GM12878 (cell line): ENCODE measurements around the gene GPC6. TPM values are rescaled to one million over a fixed set of nuclear protein-coding genes. Genes with fewer than 3 reads are reported as not detected.

Source experiments
- ATAC-seq: fragments of 200-7000 bp; cut with Tn5 transposase; 3 replicates; pipeline ENCODE4 v1.9.1; 2020; ENCODE audit warnings: mild to moderate bottlenecking, moderate library complexity
- BruUV-seq: library from RNA; stranded (reverse); fragments of 400-500 nt; replicated peaks from 2 replicates; lab custom pipeline; 2021; lab: Mats Ljungman, UMichigan
- CTCF ChIA-PET: fragments of 300-600 bp; sonication (Branson Sonifier 250); formaldehyde crosslinking; extraction: SDS; loops from one replicate; lab custom pipeline; 2021; ENCODE audit warnings: inconsistent platforms; lab: Yijun Ruan, JAX
- POLR2A ChIA-PET: fragments of 350-600 bp; formaldehyde crosslinking; extraction: SDS; loops from one replicate; lab custom pipeline; 2021; ENCODE audit warnings: inconsistent platforms; lab: Charles Lee
- RAD21 ChIA-PET: fragments of 300-600 bp; sonication (Branson Sonifier 250); formaldehyde crosslinking; loops from one replicate; lab custom pipeline; 2023; ENCODE audit warnings: antibody characterized with exemption; ENCODE audit not compliant: unreplicated experiment; lab: Charles Lee
- SMC1A ChIA-PET: fragments of 300-600 bp; sonication (Branson Sonifier 250); formaldehyde crosslinking; loops from one replicate; lab custom pipeline; 2023; ENCODE audit not compliant: unreplicated experiment, uncharacterized antibody; lab: Charles Lee
- DNase-seq: peaks from one replicate; pipeline ENCODE4 v3.0.0-alpha.2; 2011; ENCODE audit warnings: low read depth, low spot score
- FAIRE-seq: peaks from 3 replicates; lab custom pipeline; 2011; peaks lifted over from hg19 to GRCh38; lab: Jason Lieb, UNC
- H2AFZ ChIP-seq: 2 replicates; pipeline ENCODE4 v1.6.0; 2011; ENCODE audit warnings: low read depth, low read length, control low read depth; ENCODE audit not compliant: control insufficient read depth
- H3K27ac ChIP-seq: 2 replicates; pipeline ENCODE4 v1.5.1; 2011; ENCODE audit warnings: control low read depth; ENCODE audit not compliant: control insufficient read depth, insufficient read depth
- H3K27me3 ChIP-seq, 2 experiments: replicated peaks in 1 of 2; 2 replicates each; pipeline versions ENCODE4 v1.6.0 to v1.6.1; 2011; ENCODE audit warnings: low read length in 1 of 2; ENCODE audit not compliant: control insufficient read depth in 2 of 2, insufficient read depth in 2 of 2
- H3K36me3 ChIP-seq, 2 experiments: 2 replicates each; pipeline ENCODE4 v1.5.1; 2011; ENCODE audit warnings: low read length in 1 of 2; ENCODE audit not compliant: control insufficient read depth in 2 of 2, insufficient read depth in 2 of 2
- H3K4me1 ChIP-seq: 2 replicates; pipeline ENCODE4 v1.6.1; 2011; ENCODE audit warnings: mild to moderate bottlenecking, low read length, moderate library complexity, mixed read lengths; ENCODE audit not compliant: control insufficient read depth, insufficient read depth
- H3K4me2 ChIP-seq: 2 replicates; pipeline ENCODE4 v1.6.0; 2011; ENCODE audit warnings: control low read depth; ENCODE audit not compliant: control insufficient read depth, insufficient read depth
- H3K4me3 ChIP-seq: fragments of 200-600 bp; sonication (generic); 2 replicates; pipeline ENCODE4 v1.5.1; 2016
- H3K79me2 ChIP-seq: 2 replicates; pipeline ENCODE4 v1.6.0; 2011; ENCODE audit warnings: low read length; ENCODE audit not compliant: control insufficient read depth, insufficient read depth
- H3K9ac ChIP-seq: 2 replicates; pipeline ENCODE4 v1.8.0; 2011; ENCODE audit warnings: low read length, control low read depth, mixed read lengths; ENCODE audit not compliant: control insufficient read depth, insufficient read depth
- H3K9me3 ChIP-seq: replicated peaks from 3 replicates; pipeline ENCODE4 v1.5.1; 2011; ENCODE audit warnings: mild to moderate bottlenecking, low read length; ENCODE audit not compliant: control insufficient read depth, insufficient read depth
- H4K20me1 ChIP-seq: 2 replicates; pipeline ENCODE4 v1.6.0; 2011; ENCODE audit not compliant: control insufficient read depth, insufficient read depth
- CBX5 ChIP-seq: sonication (generic); IDR thresholded peaks from 2 replicates; pipeline ENCODE4 v1.6.1; 2016; ENCODE audit warnings: low read depth, moderate library complexity, mild to moderate bottlenecking, inconsistent platforms
- HCFC1 ChIP-seq: fragments of 150-350 bp; IDR thresholded peaks from 2 replicates; pipeline ENCODE4 v1.6.1; 2014; ENCODE audit warnings: low read length
- JUNB ChIP-seq: IDR thresholded peaks from 2 replicates; pipeline ENCODE4 v1.6.1; 2016; ENCODE audit warnings: antibody characterized with exemption, mild to moderate bottlenecking
- NFYA ChIP-seq: IDR thresholded peaks from 2 replicates; pipeline ENCODE4 v1.6.1; 2011; ENCODE audit warnings: low read depth, mild to moderate bottlenecking, low read length, improper control_type of control experiment, borderline replicate concordance
- PML ChIP-seq: IDR thresholded peaks from 2 replicates; pipeline ENCODE4 v1.6.1; 2012; ENCODE audit warnings: low read length, inconsistent platforms
- POLR2AphosphoS5 ChIP-seq: IDR thresholded peaks from 2 replicates; pipeline ENCODE4 v1.6.1; 2011; ENCODE audit warnings: mild to moderate bottlenecking, low read length, inconsistent platforms
- RAD21 ChIP-seq: IDR thresholded peaks from 2 replicates; pipeline ENCODE4 v1.6.1; 2011; ENCODE audit warnings: mild to moderate bottlenecking, low read depth, low read length, moderate library complexity; ENCODE audit not compliant: insufficient read depth
- RFX5 ChIP-seq: IDR thresholded peaks from 2 replicates; pipeline ENCODE4 v1.6.1; 2011; ENCODE audit warnings: low read depth, low read length, improper control_type of control experiment
- SIX5 ChIP-seq: IDR thresholded peaks from 2 replicates; pipeline ENCODE4 v1.6.1; 2011; ENCODE audit warnings: mild to moderate bottlenecking, low read depth, low read length, moderate library complexity; ENCODE audit not compliant: severe bottlenecking
- SMAD5 ChIP-seq: IDR thresholded peaks from 2 replicates; pipeline ENCODE4 v1.6.1; 2016; ENCODE audit warnings: antibody characterized with exemption, low read depth
- ZZZ3 ChIP-seq: IDR thresholded peaks from 2 replicates; pipeline ENCODE4 v1.6.1; 2011; ENCODE audit warnings: low read depth; ENCODE audit not compliant: control insufficient read depth, insufficient read length
- in situ Hi-C: fragments of 300-500 bp; cut with MboI; formaldehyde crosslinking; loops from 9 replicates; pipeline ENCODE4 v1.14.3; 2018; ENCODE audit warnings: mixed read lengths
- intact Hi-C: fragments of 100-400 bp; cut with micrococcal nuclease; formaldehyde crosslinking; loops from one replicate; pipeline ENCODE4 v1.14.2; 2022; ENCODE audit not compliant: unreplicated experiment
- polyA plus RNA-seq, 11 experiments: library from polyadenylated mRNA; depleted of rRNA in 4 of 11; unstranded in 6 of 11; stranded (reverse) in 5 of 11; fragments of >200 nt; fragmentation: Nextera tagmentation in 4 of 11; fragmentation: Illumina TruSeq in 1 of 11; extraction: Ambion mirVana in 4 of 11; extraction: Trizol in 1 of 11; gene quantifications; 1 replicate in 1 of 11; 2 replicates in 10 of 11; pipeline versions ENCODE4 v1.2.1 to v1.2.3, GENCODE V29; 2011 to 2016; ENCODE audit warnings: inconsistent platforms in 2 of 11, missing spikeins in 2 of 11, low read depth in 1 of 11
- total RNA-seq, 4 experiments: library from RNA; depleted of rRNA in 3 of 4; stranded (reverse); fragments of >200 nt in 3 of 4; fragmentation: Illumina TruSeq in 1 of 4; extraction: Trizol in 1 of 4; gene quantifications; 2 replicates each; pipeline versions ENCODE4 v1.2.1 to v1.2.3, GENCODE V29; 2013 to 2021
- TF ChIP-seq, protein P1 (sequence below): IDR thresholded peaks from 2 replicates; pipeline ENCODE4 v1.6.1; 2012; ENCODE audit warnings: low read length, inconsistent platforms
- TF ChIP-seq, protein P2 (sequence below): fragments of 450-650 bp; formaldehyde crosslinking; IDR thresholded peaks from 2 replicates; pipeline ENCODE4 v1.4.0; 2020; ENCODE audit warnings: mild to moderate bottlenecking, moderate library complexity
- TF ChIP-seq, protein P3 (sequence below): fragments of 450-650 bp; IDR thresholded peaks from 2 replicates; pipeline ENCODE4 v1.6.1; 2017; ENCODE audit warnings: low read depth, mild to moderate bottlenecking, moderate library complexity
- TF ChIP-seq, protein P4 (sequence below): fragments of 450-650 bp; IDR thresholded peaks from 2 replicates; pipeline ENCODE4 v1.6.1; 2017; ENCODE audit warnings: mild to moderate bottlenecking, moderate library complexity

GPC6 gene
- total and polyA plus RNA-seq, 10 of the 15 experiments (the other 5 are each of a cell fraction or from before 2014, with no cell fraction given) = 0.03 to 0.04 (median 0.03) TPM; not detected in 7

DNA sequence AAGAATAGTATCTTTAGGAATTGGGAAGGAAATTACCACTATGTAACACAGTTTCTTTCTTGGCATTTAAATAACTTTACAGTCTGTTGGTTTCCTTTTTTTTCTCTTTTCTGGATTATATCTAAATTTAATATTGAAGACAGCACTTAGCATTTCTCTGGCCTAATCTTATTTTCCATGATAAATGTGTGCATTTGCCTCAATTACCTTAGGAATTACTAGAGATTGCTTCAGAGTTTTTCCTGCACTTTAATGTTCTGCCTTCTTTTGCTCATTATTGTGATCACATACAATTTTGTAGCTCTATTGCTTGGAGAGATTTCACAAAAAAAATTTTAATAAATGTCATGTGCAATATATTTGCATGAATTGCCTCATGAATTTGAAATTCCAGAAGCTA, 1227.7 kb downstream of the GPC6 start:
- Histone ChIP-seq H3K36me3 (no peaks in the 10 kb centered on the region), H3K4me2 (no peak overlapping the region), H3K4me1 (no peaks in the 10 kb centered on the region), H3K27ac (no peak overlapping the region), H3K4me3 (no peak overlapping the region), H3K9me3 (no peaks in the 10 kb centered on the region), H3K9ac (no peak overlapping the region), H4K20me1 (no peaks in the 10 kb centered on the region), H2AFZ (no peak overlapping the region), H3K79me2 (no peaks in the 10 kb centered on the region), H3K27me3 (no peaks in the 10 kb centered on the region; a peak in 1 of 4 replicates)
- SMC1A ChIA-PET = interaction anchor here (1.6 kb wide), 1 partner anchor 20 kb away, joined by 5 read pairs; no protein-coding TSS in a partner anchor
- FAIRE-seq (no peak), ATAC-seq (no peak), DNase-seq (no peak)
- POLR2A ChIA-PET = interaction anchor here (0.5 kb wide), 1 partner anchor 22 kb away, joined by 3 read pairs; no protein-coding TSS in a partner anchor
- no TSS peak for BruUV-seq
- CTCF ChIA-PET = interaction anchor here (0.6 kb wide), 1 partner anchor 43 kb away, joined by 3 read pairs; no protein-coding TSS in a partner anchor
- in situ Hi-C loops (no loop called here), intact Hi-C loops (no loop called here)
- RAD21 ChIA-PET = no interaction called here
- TF ChIP-seq PML (no peak), RAD21 (no peak), ZZZ3 (no peak), CBX5 (no peak), SIX5 (no peak), HCFC1 (no peak), NFYA (no peak), JUNB (no peak), RFX5 (no peak), POLR2AphosphoS5 (no peak), SMAD5 (no peak)
- TF ChIP-seq, protein P1, sequence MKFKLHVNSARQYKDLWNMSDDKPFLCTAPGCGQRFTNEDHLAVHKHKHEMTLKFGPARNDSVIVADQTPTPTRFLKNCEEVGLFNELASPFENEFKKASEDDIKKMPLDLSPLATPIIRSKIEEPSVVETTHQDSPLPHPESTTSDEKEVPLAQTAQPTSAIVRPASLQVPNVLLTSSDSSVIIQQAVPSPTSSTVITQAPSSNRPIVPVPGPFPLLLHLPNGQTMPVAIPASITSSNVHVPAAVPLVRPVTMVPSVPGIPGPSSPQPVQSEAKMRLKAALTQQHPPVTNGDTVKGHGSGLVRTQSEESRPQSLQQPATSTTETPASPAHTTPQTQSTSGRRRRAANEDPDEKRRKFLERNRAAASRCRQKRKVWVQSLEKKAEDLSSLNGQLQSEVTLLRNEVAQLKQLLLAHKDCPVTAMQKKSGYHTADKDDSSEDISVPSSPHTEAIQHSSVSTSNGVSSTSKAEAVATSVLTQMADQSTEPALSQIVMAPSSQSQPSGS = no peak
- TF ChIP-seq, protein P2, sequence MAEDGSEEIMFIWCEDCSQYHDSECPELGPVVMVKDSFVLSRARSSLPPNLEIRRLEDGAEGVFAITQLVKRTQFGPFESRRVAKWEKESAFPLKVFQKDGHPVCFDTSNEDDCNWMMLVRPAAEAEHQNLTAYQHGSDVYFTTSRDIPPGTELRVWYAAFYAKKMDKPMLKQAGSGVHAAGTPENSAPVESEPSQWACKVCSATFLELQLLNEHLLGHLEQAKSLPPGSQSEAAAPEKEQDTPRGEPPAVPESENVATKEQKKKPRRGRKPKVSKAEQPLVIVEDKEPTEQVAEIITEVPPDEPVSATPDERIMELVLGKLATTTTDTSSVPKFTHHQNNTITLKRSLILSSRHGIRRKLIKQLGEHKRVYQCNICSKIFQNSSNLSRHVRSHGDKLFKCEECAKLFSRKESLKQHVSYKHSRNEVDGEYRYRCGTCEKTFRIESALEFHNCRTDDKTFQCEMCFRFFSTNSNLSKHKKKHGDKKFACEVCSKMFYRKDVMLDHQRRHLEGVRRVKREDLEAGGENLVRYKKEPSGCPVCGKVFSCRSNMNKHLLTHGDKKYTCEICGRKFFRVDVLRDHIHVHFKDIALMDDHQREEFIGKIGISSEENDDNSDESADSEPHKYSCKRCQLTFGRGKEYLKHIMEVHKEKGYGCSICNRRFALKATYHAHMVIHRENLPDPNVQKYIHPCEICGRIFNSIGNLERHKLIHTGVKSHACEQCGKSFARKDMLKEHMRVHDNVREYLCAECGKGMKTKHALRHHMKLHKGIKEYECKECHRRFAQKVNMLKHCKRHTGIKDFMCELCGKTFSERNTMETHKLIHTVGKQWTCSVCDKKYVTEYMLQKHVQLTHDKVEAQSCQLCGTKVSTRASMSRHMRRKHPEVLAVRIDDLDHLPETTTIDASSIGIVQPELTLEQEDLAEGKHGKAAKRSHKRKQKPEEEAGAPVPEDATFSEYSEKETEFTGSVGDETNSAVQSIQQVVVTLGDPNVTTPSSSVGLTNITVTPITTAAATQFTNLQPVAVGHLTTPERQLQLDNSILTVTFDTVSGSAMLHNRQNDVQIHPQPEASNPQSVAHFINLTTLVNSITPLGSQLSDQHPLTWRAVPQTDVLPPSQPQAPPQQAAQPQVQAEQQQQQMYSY (CRISPR knock-in tag) = no peak
- TF ChIP-seq, protein P3, sequence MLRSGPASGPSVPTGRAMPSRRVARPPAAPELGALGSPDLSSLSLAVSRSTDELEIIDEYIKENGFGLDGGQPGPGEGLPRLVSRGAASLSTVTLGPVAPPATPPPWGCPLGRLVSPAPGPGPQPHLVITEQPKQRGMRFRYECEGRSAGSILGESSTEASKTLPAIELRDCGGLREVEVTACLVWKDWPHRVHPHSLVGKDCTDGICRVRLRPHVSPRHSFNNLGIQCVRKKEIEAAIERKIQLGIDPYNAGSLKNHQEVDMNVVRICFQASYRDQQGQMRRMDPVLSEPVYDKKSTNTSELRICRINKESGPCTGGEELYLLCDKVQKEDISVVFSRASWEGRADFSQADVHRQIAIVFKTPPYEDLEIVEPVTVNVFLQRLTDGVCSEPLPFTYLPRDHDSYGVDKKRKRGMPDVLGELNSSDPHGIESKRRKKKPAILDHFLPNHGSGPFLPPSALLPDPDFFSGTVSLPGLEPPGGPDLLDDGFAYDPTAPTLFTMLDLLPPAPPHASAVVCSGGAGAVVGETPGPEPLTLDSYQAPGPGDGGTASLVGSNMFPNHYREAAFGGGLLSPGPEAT = no peak
- TF ChIP-seq, protein P4, sequence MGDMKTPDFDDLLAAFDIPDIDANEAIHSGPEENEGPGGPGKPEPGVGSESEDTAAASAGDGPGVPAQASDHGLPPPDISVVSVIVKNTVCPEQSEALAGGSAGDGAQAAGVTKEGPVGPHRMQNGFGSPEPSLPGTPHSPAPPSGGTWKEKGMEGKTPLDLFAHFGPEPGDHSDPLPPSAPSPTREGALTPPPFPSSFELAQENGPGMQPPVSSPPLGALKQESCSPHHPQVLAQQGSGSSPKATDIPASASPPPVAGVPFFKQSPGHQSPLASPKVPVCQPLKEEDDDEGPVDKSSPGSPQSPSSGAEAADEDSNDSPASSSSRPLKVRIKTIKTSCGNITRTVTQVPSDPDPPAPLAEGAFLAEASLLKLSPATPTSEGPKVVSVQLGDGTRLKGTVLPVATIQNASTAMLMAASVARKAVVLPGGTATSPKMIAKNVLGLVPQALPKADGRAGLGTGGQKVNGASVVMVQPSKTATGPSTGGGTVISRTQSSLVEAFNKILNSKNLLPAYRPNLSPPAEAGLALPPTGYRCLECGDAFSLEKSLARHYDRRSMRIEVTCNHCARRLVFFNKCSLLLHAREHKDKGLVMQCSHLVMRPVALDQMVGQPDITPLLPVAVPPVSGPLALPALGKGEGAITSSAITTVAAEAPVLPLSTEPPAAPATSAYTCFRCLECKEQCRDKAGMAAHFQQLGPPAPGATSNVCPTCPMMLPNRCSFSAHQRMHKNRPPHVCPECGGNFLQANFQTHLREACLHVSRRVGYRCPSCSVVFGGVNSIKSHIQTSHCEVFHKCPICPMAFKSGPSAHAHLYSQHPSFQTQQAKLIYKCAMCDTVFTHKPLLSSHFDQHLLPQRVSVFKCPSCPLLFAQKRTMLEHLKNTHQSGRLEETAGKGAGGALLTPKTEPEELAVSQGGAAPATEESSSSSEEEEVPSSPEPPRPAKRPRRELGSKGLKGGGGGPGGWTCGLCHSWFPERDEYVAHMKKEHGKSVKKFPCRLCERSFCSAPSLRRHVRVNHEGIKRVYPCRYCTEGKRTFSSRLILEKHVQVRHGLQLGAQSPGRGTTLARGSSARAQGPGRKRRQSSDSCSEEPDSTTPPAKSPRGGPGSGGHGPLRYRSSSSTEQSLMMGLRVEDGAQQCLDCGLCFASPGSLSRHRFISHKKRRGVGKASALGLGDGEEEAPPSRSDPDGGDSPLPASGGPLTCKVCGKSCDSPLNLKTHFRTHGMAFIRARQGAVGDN = no peak
